Keratinocyte (primary cell): Measurements from ENCODE around the gene CFAP57. TPM values are rescaled to one million over a fixed set of nuclear protein-coding genes. Genes with fewer than 3 reads are reported as not detected.

ENCODE experiments used
- DNase-seq: peaks from one replicate; pipeline ENCODE4 v3.0.0-alpha.2; 2011; ENCODE audit warnings: low read depth, missing footprints, low spot score
- FAIRE-seq: peaks from 2 replicates; lab custom pipeline; 2011; peaks lifted over from hg19 to GRCh38; lab: Jason Lieb, UNC
- H2AFZ ChIP-seq: 2 replicates; pipeline ENCODE4 v1.6.0; 2012; ENCODE audit warnings: low read length, control low read depth, inconsistent platforms; ENCODE audit not compliant: control insufficient read depth
- H3K27ac ChIP-seq: 2 replicates; pipeline ENCODE4 v1.5.1; 2011; ENCODE audit warnings: low read length; ENCODE audit not compliant: control insufficient read depth, insufficient read depth
- H3K27me3 ChIP-seq: 3 replicates; pipeline ENCODE4 v1.6.0; 2011; ENCODE audit warnings: low read length; ENCODE audit not compliant: control insufficient read depth, insufficient read depth; ENCODE audit errors: extremely low read depth
- H3K36me3 ChIP-seq, 2 experiments: 2 replicates in 1 of 2; 3 replicates in 1 of 2; pipeline ENCODE4 v1.5.1; 2011; ENCODE audit warnings: low read length in 2 of 2, mild to moderate bottlenecking in 1 of 2; ENCODE audit not compliant: control insufficient read depth in 2 of 2, insufficient read depth in 2 of 2; ENCODE audit errors: extremely low read depth in 1 of 2
- H3K4me1 ChIP-seq: 3 replicates; pipeline ENCODE4 v1.5.1; 2011; ENCODE audit warnings: low read length; ENCODE audit not compliant: control insufficient read depth, insufficient read depth; ENCODE audit errors: extremely low read depth
- H3K4me2 ChIP-seq: 3 replicates; pipeline ENCODE4 v1.6.0; 2011; ENCODE audit warnings: low read depth, low read length; ENCODE audit not compliant: control insufficient read depth, insufficient read depth; ENCODE audit errors: extremely low read depth
- H3K4me3 ChIP-seq, 3 experiments: fragments of 200-600 bp in 1 of 3; sonication (generic) in 1 of 3; 2 replicates in 2 of 3; 3 replicates in 1 of 3; pipeline ENCODE4 v1.5.1; 2011 to 2016; ENCODE audit warnings: low read length in 3 of 3, mild to moderate bottlenecking in 3 of 3, control low read depth in 2 of 3, inconsistent platforms in 1 of 3, low read depth in 1 of 3, mixed read lengths in 1 of 3, mixed run types in 1 of 3, moderate library complexity in 1 of 3; ENCODE audit not compliant: control insufficient read depth in 2 of 3, insufficient read depth in 2 of 3; ENCODE audit errors: extremely low read depth in 1 of 3
- H3K79me2 ChIP-seq: 2 replicates; pipeline ENCODE4 v1.6.0; 2012; ENCODE audit warnings: low read length; ENCODE audit not compliant: control insufficient read depth, insufficient read depth
- H3K9ac ChIP-seq: 3 replicates; pipeline ENCODE4 v1.6.0; 2011; ENCODE audit warnings: low read length; ENCODE audit not compliant: control insufficient read depth, insufficient read depth; ENCODE audit errors: extremely low read depth
- H3K9me1 ChIP-seq: 3 replicates; pipeline ENCODE4 v1.6.0; 2011; ENCODE audit warnings: low read length; ENCODE audit not compliant: control insufficient read depth, insufficient read depth; ENCODE audit errors: extremely low read depth
- H3K9me3 ChIP-seq: 2 replicates; pipeline ENCODE4 v1.5.1; 2012; ENCODE audit warnings: low read depth, low read length; ENCODE audit not compliant: control insufficient read depth
- H4K20me1 ChIP-seq: 3 replicates; pipeline ENCODE4 v1.6.0; 2011; ENCODE audit warnings: low read length; ENCODE audit not compliant: control insufficient read depth, insufficient read depth; ENCODE audit errors: extremely low read depth
- EZH2 ChIP-seq: IDR thresholded peaks from one replicate; pipeline ENCODE4 v1.6.1; 2012; ENCODE audit warnings: inconsistent platforms, mild to moderate bottlenecking, low read length, moderate library complexity
- dilution Hi-C: fragments of 300-500 bp; cut with MboI; formaldehyde crosslinking; loops from one replicate; pipeline ENCODE4 v1.7.0; 2020; ENCODE audit warnings: low sequenced_read_pairs; ENCODE audit not compliant: extremely low pct_ligation_motif_present
- polyA plus RNA-seq, 5 experiments: library from polyadenylated mRNA; depleted of rRNA in 3 of 5; stranded (reverse) in 3 of 5; stranded (forward) in 1 of 5; unstranded in 1 of 5; fragments of >200 nt; gene quantifications; 1 replicate in 1 of 5; 2 replicates in 3 of 5; 3 replicates in 1 of 5; pipeline versions ENCODE4 v1.2.1 to v1.2.3, GENCODE V29; 2011 to 2012; ENCODE audit warnings: missing spikeins in 2 of 5, low read depth in 1 of 5, low replicate concordance in 1 of 5
- TF ChIP-seq, protein P1 (sequence below), 3 experiments: IDR thresholded peaks in 1 of 3; conservative IDR thresholded peaks in 1 of 3; optimal IDR thresholded peaks in 1 of 3; 2 replicates in 2 of 3; 3 replicates in 1 of 3; pipeline versions ENCODE3 to v1.5.1; 2011; ENCODE audit warnings: low read length in 3 of 3, mild to moderate bottlenecking in 3 of 3, moderate library complexity in 2 of 3, control low read depth in 1 of 3, inconsistent platforms in 1 of 3; ENCODE audit not compliant: insufficient read depth in 2 of 3; ENCODE audit errors: extremely low read depth in 1 of 3

The CFAP57 gene
- polyA plus RNA-seq, 1 donor (not counting 4 experiments of a cell fraction or from before 2014, with no cell fraction given) = 0.39 TPM

DNA sequence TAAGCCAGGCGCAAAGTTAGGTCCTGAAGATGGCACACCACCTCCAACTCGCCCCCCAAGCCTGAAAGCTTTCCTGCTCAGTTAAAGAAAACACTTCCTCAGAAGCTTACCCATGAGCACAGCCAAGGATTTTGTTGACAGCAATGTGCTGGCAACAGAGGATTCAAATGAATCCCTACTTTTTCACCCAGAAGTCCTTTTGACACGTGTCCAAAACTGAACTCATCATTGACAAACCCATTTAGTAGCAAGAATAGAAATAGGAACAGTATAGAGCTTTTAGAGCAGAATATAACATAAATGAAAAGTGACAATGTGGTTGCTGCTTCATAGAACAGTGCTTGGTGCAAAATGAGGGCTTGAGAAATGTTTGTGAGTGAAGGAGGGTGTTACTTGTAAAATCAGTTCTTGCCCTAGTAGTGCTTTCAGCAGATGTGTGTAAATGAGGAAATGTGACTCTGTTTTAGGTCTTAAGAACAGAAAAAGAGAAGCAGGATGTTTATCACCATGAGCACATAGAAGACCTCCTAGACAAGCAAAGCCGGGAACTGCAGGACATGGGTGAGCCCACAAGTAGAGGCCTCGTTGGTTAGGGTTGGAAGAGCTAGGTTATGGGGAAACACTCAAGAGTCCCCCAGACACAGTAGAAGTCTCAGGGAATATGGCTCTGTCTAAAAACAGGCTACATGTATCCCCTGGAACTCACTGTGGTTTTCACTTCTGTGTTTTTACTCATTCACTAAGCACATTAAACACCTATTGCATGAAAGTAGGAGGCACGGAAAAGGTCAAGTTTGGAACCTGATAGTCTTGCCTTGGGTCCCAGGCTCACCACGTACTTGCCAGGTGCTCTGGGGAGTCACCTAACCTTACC lies 49.0 kb downstream of the CFAP57 start:
- no peak for FAIRE-seq
- H3K4me1 ChIP-seq = no peaks in the 10 kb centered on the region

DNA sequence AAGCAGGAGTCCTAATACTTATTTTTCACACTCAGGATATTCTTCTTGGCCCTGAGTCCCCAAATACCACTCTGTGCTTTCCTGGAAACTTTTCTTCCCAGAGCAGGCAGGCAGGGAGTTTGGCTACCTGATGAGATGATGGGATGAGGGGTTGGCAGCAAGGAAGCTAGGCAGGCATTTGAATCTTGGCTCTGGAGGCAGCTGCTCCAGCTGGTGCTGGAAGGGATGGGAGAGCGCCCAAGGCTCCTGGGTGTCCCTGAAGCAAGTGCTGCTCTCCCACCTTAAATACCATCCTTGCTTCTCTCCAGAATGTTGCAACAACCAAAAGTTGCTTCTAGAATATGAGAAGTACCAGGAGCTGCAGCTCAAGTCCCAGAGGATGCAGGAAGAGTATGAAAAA lies 49.7 kb downstream of the CFAP57 start:
- Histone ChIP-seq H3K79me2 (no peaks in the 10 kb centered on the region), H3K9me3 (no peaks in the 10 kb centered on the region), H3K9ac (no peak overlapping the region), H2AFZ (no peak overlapping the region), H3K4me2 (no peak overlapping the region), H3K4me3 (no peak overlapping the region), H3K36me3 (no peaks in the 10 kb centered on the region), H4K20me1 (no peaks in the 10 kb centered on the region), H3K27ac (no peak overlapping the region), H3K27me3 (no peaks in the 10 kb centered on the region), H3K9me1 (no peaks in the 10 kb centered on the region), H3K4me1 (no peaks in the 10 kb centered on the region)
- TF ChIP-seq EZH2 = no peak
- TF ChIP-seq, protein P1, sequence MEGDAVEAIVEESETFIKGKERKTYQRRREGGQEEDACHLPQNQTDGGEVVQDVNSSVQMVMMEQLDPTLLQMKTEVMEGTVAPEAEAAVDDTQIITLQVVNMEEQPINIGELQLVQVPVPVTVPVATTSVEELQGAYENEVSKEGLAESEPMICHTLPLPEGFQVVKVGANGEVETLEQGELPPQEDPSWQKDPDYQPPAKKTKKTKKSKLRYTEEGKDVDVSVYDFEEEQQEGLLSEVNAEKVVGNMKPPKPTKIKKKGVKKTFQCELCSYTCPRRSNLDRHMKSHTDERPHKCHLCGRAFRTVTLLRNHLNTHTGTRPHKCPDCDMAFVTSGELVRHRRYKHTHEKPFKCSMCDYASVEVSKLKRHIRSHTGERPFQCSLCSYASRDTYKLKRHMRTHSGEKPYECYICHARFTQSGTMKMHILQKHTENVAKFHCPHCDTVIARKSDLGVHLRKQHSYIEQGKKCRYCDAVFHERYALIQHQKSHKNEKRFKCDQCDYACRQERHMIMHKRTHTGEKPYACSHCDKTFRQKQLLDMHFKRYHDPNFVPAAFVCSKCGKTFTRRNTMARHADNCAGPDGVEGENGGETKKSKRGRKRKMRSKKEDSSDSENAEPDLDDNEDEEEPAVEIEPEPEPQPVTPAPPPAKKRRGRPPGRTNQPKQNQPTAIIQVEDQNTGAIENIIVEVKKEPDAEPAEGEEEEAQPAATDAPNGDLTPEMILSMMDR (optimal IDR thresholded peaks at IDR 0.05 in 1 of 3, IDR thresholded peaks at IDR 0.05 in 1 of 3, conservative IDR thresholded peaks at IDR 0.05 in 1 of 3; ENCODE audit: extremely low read depth in 1 of 3, insufficient read depth in 2 of 3, low read length in 3 of 3) = no peak
- DNase-seq = no peak
- dilution Hi-C loops = no loop called here
- no peak for FAIRE-seq

More for the DNA sequence above, 49.0 kb downstream of the CFAP57 start:
- Histone ChIP-seq H3K4me3 (no peak overlapping the region), H3K9ac (no peak overlapping the region), H4K20me1 (no peaks in the 10 kb centered on the region), H3K4me2 (no peak overlapping the region), H3K36me3 (no peaks in the 10 kb centered on the region), H2AFZ (no peak overlapping the region), H3K9me3 (no peaks in the 10 kb centered on the region), H3K9me1 (no peaks in the 10 kb centered on the region), H3K79me2 (no peaks in the 10 kb centered on the region), H3K27me3 (no peaks in the 10 kb centered on the region), H3K27ac (no peak overlapping the region)
- no peak for TF ChIP-seq EZH2
- TF ChIP-seq, protein P1 (optimal IDR thresholded peaks at IDR 0.05 in 1 of 3, IDR thresholded peaks at IDR 0.05 in 1 of 3, conservative IDR thresholded peaks at IDR 0.05 in 1 of 3; ENCODE audit: extremely low read depth in 1 of 3, insufficient read depth in 2 of 3, low read length in 3 of 3) = no peak
- no peak for DNase-seq
- dilution Hi-C loops = no loop called here
